ENCODE data around the gene PLIN4.

Gene PLIN4

GRCh38 chr19:4473011-4473762 lies 45.1 kb downstream of the PLIN4 start:
- Histone ChIP-seq H3K27ac (ENCODE audit: low read depth, low read length) (no peak overlapping the region), H3K4me1 (ENCODE audit: control insufficient read depth, low read length) (peaks cover 29% of the 10 kb centered on the region), H3K9me2 (replicated peaks; ENCODE audit: control insufficient read depth, low read length) (no peaks in the 10 kb centered on the region), H3F3A (ENCODE audit: control insufficient read depth, insufficient read depth) (peaks cover 9% of the 10 kb centered on the region), H3K4me2 (ENCODE audit: low read length) (peak overlapping the region; percentile 69), H3K9me3 (ENCODE audit: control insufficient read depth, insufficient read depth, low read length) (no peaks in the 10 kb centered on the region), H4K20me1 (ENCODE audit: control insufficient read depth, insufficient read depth, low read depth, low read length) (no peaks in the 10 kb centered on the region), H3K4me3 (ENCODE audit: low read length) (peak overlapping the region; percentile 82), H3K36me3 (ENCODE audit: control insufficient read depth, low read length) (peaks cover 23% of the 10 kb centered on the region), H3K27me3 (ENCODE audit: control insufficient read depth, low read length) (no peaks in the 10 kb centered on the region), H3K79me2 (ENCODE audit: control insufficient read depth, low read length) (peaks cover 33% of the 10 kb centered on the region)
- no peak for TF ChIP-seq EZH2phosphoT487 (IDR thresholded peaks at IDR 0.05; ENCODE audit: borderline replicate concordance, low read length)
- no peak for TF ChIP-seq CTCF (IDR thresholded peaks at IDR 0.05; ENCODE audit: low read depth, low read length, poor library complexity, severe bottlenecking)

GRCh38 chr19:4472174-4472974 lies 45.9 kb downstream of the PLIN4 start, which contains the start of gene HDGFL2:
TSS of gene HDGFL2 (plus strand) at chr19:4472297. CDS start at chr19:4472351, 54 bp downstream.
- Histone ChIP-seq H3K9me2 (replicated peaks; ENCODE audit: control insufficient read depth, low read length) (no peaks in the 10 kb centered on the region), H4K20me1 (ENCODE audit: control insufficient read depth, insufficient read depth, low read depth, low read length) (no peaks in the 10 kb centered on the region), H3K9me3 (ENCODE audit: control insufficient read depth, insufficient read depth, low read length) (no peaks in the 10 kb centered on the region), H3K4me1 (ENCODE audit: control insufficient read depth, low read length) (peaks cover 29% of the 10 kb centered on the region), H3K27ac (ENCODE audit: low read depth, low read length) (peak within 1 kb of the TSS; percentile 91), H3K4me3 (ENCODE audit: low read length) (peak within 1 kb of the TSS; percentile 82), H3K4me2 (ENCODE audit: low read length) (peak within 1 kb of the TSS; percentile 74), H3K27me3 (ENCODE audit: control insufficient read depth, low read length) (no peaks in the 10 kb centered on the region), H3K36me3 (ENCODE audit: control insufficient read depth, low read length) (peaks cover 19% of the 10 kb centered on the region), H3F3A (ENCODE audit: control insufficient read depth, insufficient read depth) (peaks cover 9% of the 10 kb centered on the region), H3K79me2 (ENCODE audit: control insufficient read depth, low read length) (peaks cover 33% of the 10 kb centered on the region)
- TF ChIP-seq EZH2phosphoT487 (IDR thresholded peaks at IDR 0.05; ENCODE audit: borderline replicate concordance, low read length) (no peak), CTCF (IDR thresholded peaks at IDR 0.05; ENCODE audit: low read depth, low read length, poor library complexity, severe bottlenecking) (no peak)

- Histone ChIP-seq H3K9me3 (ENCODE audit: control insufficient read depth, insufficient read depth, low read length) (no peaks in the 10 kb centered on the region), H3K79me2 (ENCODE audit: control insufficient read depth, low read length) (peaks cover 33% of the 10 kb centered on the region), H3K36me3 (ENCODE audit: control insufficient read depth, low read length) (peaks cover 11% of the 10 kb centered on the region), H3F3A (ENCODE audit: control insufficient read depth, insufficient read depth) (peaks cover 9% of the 10 kb centered on the region), H3K4me2 (ENCODE audit: low read length) (peak overlapping the region; percentile 74), H3K4me3 (ENCODE audit: low read length) (peak overlapping the region; percentile 82), H4K20me1 (ENCODE audit: control insufficient read depth, insufficient read depth, low read depth, low read length) (no peaks in the 10 kb centered on the region), H3K27me3 (ENCODE audit: control insufficient read depth, low read length) (no peaks in the 10 kb centered on the region), H3K27ac (ENCODE audit: low read depth, low read length) (peak overlapping the region; percentile 91), H3K9me2 (replicated peaks; ENCODE audit: control insufficient read depth, low read length) (no peaks in the 10 kb centered on the region), H3K4me1 (ENCODE audit: control insufficient read depth, low read length) (peaks cover 29% of the 10 kb centered on the region)
- TF ChIP-seq EZH2phosphoT487 (IDR thresholded peaks at IDR 0.05; ENCODE audit: borderline replicate concordance, low read length) (no peak), CTCF (IDR thresholded peaks at IDR 0.05; ENCODE audit: low read depth, low read length, poor library complexity, severe bottlenecking) (no peak)
These were observed 46.7 kb downstream of the PLIN4 start for GRCh38 chr19:4471403-4472173.
